Renal cortex interstitium (tissue), 11 donors: ENCODE results near the gene GPC5. TPM values are rescaled to one million over a fixed set of nuclear protein-coding genes. Genes with fewer than 3 reads are reported as not detected.
"Not testable (repeated sequence)": the region's sequence is repeated elsewhere in the genome, so short reads cannot be mapped to it uniquely, and the experiment has no call there.

ENCODE experiments used
- DNase-seq, 11 donors: peaks; one replicate each; pipeline ENCODE4 v3.0.0-alpha.2; 2013; ENCODE audit warnings: low read depth in 9 of 11, low spot score in 4 of 11; ENCODE audit errors: extremely low read depth in 1 of 11
- polyA plus RNA-seq, 3 donors: library from polyadenylated mRNA; unstranded; fragments of 120-200 nt; gene quantifications; one replicate each; pipeline ENCODE4 v1.2.1, GENCODE V29; 2013; ENCODE audit not compliant: insufficient read length in 3 of 3

GPC5 gene
- polyA plus RNA-seq, 3 donors = 3.5 to 4.5 (median 4.4) TPM

GRCh38 chr13:91661692-91662490 is 263.5 kb downstream of the GPC5 start:
- no peak for DNase-seq

- no peak for DNase-seq
Observed at GRCh38 chr13:91664039-91664438, 265.6 kb downstream of the GPC5 start.

- DNase-seq = no peak
Observed at GRCh38 chr13:91667486-91667885, 269.1 kb downstream of the GPC5 start.

- no peak for DNase-seq
Observed at GRCh38 chr13:91668866-91669495, 270.6 kb downstream of the GPC5 start.

GRCh38 chr13:91674347-91674746 is 275.9 kb downstream of the GPC5 start:
- not testable (repeated sequence) for DNase-seq

- DNase-seq = no peak
Observed at GRCh38 chr13:91684746-91685145, 286.3 kb downstream of the GPC5 start.

- no peak for DNase-seq
Observed at GRCh38 chr13:91690944-91691343, 292.5 kb downstream of the GPC5 start.

- DNase-seq = no peak
Observed at GRCh38 chr13:91693466-91693865, 295.0 kb downstream of the GPC5 start.

- no peak for DNase-seq
Observed at GRCh38 chr13:91698308-91698707, 299.9 kb downstream of the GPC5 start.

GRCh38 chr13:91698767-91699166 is 300.3 kb downstream of the GPC5 start:
- no peak for DNase-seq

GRCh38 chr13:91699863-91700262 is 301.4 kb downstream of the GPC5 start:
- DNase-seq = no peak

GRCh38 chr13:91701975-91702374 is 303.6 kb downstream of the GPC5 start:
- DNase-seq = no peak

GRCh38 chr13:91702411-91702810 is 304.0 kb downstream of the GPC5 start:
- DNase-seq = no peak

GRCh38 chr13:91704398-91704797 is 306.0 kb downstream of the GPC5 start:
- no peak for DNase-seq

- DNase-seq = no peak
Observed at GRCh38 chr13:91708558-91708957, 310.1 kb downstream of the GPC5 start.

- DNase-seq = no peak
Observed at GRCh38 chr13:91709180-91709579, 310.8 kb downstream of the GPC5 start.

- no peak for DNase-seq
Observed at GRCh38 chr13:91710733-91711132, 312.3 kb downstream of the GPC5 start.

- no peak for DNase-seq
Observed at GRCh38 chr13:91714855-91715254, 316.4 kb downstream of the GPC5 start.

- no peak for DNase-seq
Observed at GRCh38 chr13:91716436-91717065, 318.1 kb downstream of the GPC5 start.

GRCh38 chr13:91719033-91719432 is 320.6 kb downstream of the GPC5 start:
- no peak for DNase-seq
